Nephron progenitor cell (in vitro differentiated cells): ENCODE measurements around the gene NFASC.

Experiments
- DNase-seq: peaks from one replicate; pipeline ENCODE4 v3.0.0; 2021
- H3K27ac Mint-ChIP-seq: 2 replicates; pipeline ENCODE4 v1.8.0; 2021; ENCODE audit warnings: mild to moderate bottlenecking, moderate library complexity, mixed read lengths
- H3K27me3 Mint-ChIP-seq: 2 replicates; pipeline ENCODE4 v1.8.0; 2021; ENCODE audit warnings: mild to moderate bottlenecking, low read depth, mixed read lengths; ENCODE audit not compliant: poor library complexity
- H3K36me3 Mint-ChIP-seq: 2 replicates; pipeline ENCODE4 v1.8.0; 2021; ENCODE audit warnings: low read depth, mixed read lengths
- H3K4me1 Mint-ChIP-seq: 2 replicates; pipeline ENCODE4 v1.8.0; 2021; ENCODE audit warnings: mixed read lengths
- H3K4me3 Mint-ChIP-seq: 2 replicates; pipeline ENCODE4 v1.8.0; 2021; ENCODE audit warnings: mild to moderate bottlenecking, moderate library complexity, mixed read lengths
- H3K9me3 Mint-ChIP-seq: 2 replicates; pipeline ENCODE4 v1.8.0; 2021; ENCODE audit warnings: mild to moderate bottlenecking, moderate library complexity, mixed read lengths
- TF ChIP-seq, protein P1 (sequence below): fragments of 200-600 bp; sonication (generic); IDR thresholded peaks from 2 replicates; pipeline ENCODE4 v1.5.0; 2021; ENCODE audit warnings: antibody characterized with exemption

The NFASC gene

DNA sequence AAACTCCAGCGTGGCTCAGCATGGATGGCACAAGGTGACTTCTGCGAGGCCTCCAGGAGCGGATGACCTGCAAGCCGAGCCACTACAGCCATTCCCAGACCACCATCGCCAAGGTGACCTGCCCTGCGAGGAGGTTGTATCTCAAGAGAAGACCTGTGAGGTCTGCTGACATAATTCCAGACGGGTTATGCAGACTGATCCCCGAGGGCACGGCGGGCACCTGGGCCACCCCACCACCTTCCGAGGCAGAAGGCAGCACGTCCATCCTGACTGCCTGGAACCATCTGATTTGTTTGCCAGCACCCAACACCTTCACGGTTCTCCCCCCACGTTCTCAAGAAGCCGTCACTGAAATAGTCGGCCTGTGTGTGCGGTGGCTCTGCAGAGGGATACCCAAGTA is 115.5 kb downstream of the NFASC start:
- TF ChIP-seq, protein P1, sequence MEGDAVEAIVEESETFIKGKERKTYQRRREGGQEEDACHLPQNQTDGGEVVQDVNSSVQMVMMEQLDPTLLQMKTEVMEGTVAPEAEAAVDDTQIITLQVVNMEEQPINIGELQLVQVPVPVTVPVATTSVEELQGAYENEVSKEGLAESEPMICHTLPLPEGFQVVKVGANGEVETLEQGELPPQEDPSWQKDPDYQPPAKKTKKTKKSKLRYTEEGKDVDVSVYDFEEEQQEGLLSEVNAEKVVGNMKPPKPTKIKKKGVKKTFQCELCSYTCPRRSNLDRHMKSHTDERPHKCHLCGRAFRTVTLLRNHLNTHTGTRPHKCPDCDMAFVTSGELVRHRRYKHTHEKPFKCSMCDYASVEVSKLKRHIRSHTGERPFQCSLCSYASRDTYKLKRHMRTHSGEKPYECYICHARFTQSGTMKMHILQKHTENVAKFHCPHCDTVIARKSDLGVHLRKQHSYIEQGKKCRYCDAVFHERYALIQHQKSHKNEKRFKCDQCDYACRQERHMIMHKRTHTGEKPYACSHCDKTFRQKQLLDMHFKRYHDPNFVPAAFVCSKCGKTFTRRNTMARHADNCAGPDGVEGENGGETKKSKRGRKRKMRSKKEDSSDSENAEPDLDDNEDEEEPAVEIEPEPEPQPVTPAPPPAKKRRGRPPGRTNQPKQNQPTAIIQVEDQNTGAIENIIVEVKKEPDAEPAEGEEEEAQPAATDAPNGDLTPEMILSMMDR = no peak
- Mint-ChIP-seq H3K9me3 (no peaks in the 10 kb centered on the region), H3K27me3 (peaks cover 80% of the 10 kb centered on the region), H3K27ac (no peak overlapping the region), H3K4me1 (peaks cover 18% of the 10 kb centered on the region), H3K36me3 (no peaks in the 10 kb centered on the region), H3K4me3 (no peak overlapping the region)
- no peak for DNase-seq

DNA sequence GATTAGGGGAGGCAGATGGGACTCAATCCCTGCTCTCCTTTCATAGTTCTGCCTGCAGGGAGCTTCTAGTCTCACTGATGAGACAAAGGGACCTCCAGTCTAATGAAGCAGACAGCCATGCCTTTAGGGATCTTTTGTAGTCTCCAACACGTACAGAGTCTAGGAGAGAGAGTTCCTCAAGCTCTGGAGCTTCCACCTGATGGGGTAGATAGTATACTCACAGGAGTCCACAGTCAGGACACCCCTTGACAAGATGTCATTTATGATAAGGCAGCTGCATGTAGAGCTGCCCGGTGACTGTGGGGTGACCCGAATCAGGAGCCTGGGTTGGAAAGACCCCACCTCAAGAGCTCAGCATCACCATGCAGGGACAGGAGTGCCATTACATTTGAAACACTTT is 117.0 kb downstream of the NFASC start:
- Mint-ChIP-seq H3K36me3 (no peaks in the 10 kb centered on the region), H3K4me1 (peaks cover 26% of the 10 kb centered on the region), H3K27ac (no peak overlapping the region), H3K27me3 (peaks cover 84% of the 10 kb centered on the region), H3K9me3 (no peaks in the 10 kb centered on the region), H3K4me3 (no peak overlapping the region)
- TF ChIP-seq, protein P1 = no peak
- no peak for DNase-seq

DNA sequence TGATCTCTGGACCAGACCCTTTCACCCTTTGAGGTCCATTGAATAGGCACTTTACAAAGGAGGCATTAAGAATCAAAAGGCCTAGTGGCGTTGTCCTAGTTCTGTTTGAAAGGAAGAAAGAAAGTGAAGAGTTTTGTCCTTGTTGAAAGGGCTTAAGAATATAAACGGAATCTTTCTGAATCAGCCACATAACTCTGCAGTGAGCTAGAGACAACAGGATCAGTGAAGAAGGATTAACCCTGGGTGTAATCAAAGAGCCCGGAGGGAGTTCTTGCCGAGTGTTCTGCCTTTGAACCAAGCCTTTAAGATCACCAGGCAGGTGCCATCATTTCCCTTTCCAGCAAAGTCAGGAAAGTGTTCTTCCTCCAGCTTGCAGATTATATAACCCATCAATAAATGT is 117.5 kb downstream of the NFASC start:
- H3K9me3 Mint-ChIP-seq = no peaks in the 10 kb centered on the region
- peaks cover 31% of the 10 kb centered on the region for H3K4me1 Mint-ChIP-seq
- H3K36me3 Mint-ChIP-seq = no peaks in the 10 kb centered on the region
- peaks cover 87% of the 10 kb centered on the region for H3K27me3 Mint-ChIP-seq
- H3K27ac Mint-ChIP-seq = no peak overlapping the region
- DNase-seq = no peak
- no peak overlapping the region for H3K4me3 Mint-ChIP-seq
- TF ChIP-seq, protein P1 = no peak

DNA sequence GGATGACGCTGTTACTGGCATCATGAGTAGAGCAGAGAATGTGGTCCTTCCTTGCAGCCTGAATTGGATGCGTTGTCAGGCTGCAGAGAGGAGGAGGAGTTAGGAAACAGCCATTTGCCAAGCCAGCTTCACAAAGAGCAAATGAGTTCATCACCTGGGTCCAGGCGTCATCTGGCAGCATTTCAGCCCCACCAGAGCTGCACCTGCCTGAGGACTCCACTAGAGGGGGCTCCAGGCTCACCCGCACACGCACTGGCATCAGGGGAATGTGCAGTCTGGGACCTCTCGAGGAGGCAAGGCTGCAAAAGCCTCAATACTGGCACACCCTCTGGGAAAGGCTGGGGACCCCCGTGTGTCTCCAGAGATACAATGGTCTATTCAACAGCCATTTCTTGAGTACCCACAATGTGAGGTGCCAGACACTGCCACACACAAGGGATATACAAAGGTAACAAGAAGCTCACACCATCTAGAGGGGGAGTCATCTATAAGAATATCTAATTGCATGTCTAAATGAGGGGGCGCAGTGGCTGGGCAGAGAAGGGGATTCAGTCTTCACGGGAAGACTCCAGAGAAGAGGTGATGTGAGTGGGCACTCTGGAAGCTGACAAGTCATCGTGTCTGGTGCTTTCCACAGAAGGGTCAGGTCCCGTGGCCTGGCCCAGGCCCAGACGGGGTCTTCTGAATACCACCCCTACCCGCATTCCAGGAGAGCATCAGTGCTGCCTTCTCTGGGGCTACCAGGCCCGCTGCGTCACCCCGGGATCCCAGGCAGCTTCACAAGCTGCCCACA is 118.8 kb downstream of the NFASC start:
- peaks cover 40% of the 10 kb centered on the region for H3K4me1 Mint-ChIP-seq
- no peak overlapping the region for H3K27ac Mint-ChIP-seq
- H3K9me3 Mint-ChIP-seq = no peaks in the 10 kb centered on the region
- peak; percentile 79 for DNase-seq
- TF ChIP-seq, protein P1 = peak; percentile 99
- H3K27me3 Mint-ChIP-seq = peaks cover 87% of the 10 kb centered on the region
- H3K4me3 Mint-ChIP-seq = no peak overlapping the region
- no peaks in the 10 kb centered on the region for H3K36me3 Mint-ChIP-seq

DNA sequence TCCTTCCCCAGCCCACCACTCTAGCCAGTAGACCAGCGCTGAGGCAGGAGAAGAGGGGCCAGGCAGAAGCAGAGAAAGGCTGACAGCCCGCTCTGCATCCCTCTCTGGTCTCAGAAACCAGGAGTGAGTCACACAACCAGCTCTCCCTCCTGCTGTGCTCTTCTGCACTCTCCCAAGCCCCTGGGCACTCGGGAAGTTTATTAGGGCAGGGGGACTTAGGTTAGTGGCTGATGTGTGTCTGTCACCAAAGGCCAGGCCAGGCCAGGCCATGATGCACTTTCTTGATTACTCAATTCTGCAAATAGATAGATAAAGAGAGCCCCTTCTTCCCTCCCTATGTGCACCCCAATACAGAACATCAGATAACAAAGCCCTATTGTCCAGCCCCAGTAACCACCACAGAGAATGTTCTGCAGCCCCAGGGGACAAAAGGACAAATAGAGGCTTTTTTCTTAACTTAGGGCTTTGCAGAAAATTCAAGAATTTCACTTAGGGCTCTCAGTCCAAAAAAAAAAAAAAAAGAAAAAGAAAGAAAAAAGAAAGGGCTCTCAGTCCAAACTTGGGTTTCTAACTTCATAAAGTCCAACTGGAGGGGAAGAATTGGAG is 119.5 kb downstream of the NFASC start:
- no peak overlapping the region for H3K27ac Mint-ChIP-seq
- H3K4me1 Mint-ChIP-seq = peaks cover 40% of the 10 kb centered on the region
- peaks cover 85% of the 10 kb centered on the region for H3K27me3 Mint-ChIP-seq

More for the DNA sequence above, 119.5 kb downstream of the NFASC start:
- Mint-ChIP-seq H3K36me3 (no peaks in the 10 kb centered on the region), H3K9me3 (no peaks in the 10 kb centered on the region), H3K4me3 (no peak overlapping the region)
- no peak for DNase-seq
- TF ChIP-seq, protein P1 = no peak
